GM18517 (cell line): ENCODE results near the gene RABIF.
"Not testable (repeated sequence)": the region's sequence is repeated elsewhere in the genome, so short reads cannot be mapped to it uniquely, and the experiment has no call there.

Source experiments
- ATAC-seq: cut with Tn5 transposase; IDR thresholded peaks from one replicate; pipeline ENCODE4 v1.9.1; 2021; ENCODE audit warnings: mild to moderate bottlenecking, moderate library complexity; ENCODE audit not compliant: unreplicated experiment

RABIF gene

DNA sequence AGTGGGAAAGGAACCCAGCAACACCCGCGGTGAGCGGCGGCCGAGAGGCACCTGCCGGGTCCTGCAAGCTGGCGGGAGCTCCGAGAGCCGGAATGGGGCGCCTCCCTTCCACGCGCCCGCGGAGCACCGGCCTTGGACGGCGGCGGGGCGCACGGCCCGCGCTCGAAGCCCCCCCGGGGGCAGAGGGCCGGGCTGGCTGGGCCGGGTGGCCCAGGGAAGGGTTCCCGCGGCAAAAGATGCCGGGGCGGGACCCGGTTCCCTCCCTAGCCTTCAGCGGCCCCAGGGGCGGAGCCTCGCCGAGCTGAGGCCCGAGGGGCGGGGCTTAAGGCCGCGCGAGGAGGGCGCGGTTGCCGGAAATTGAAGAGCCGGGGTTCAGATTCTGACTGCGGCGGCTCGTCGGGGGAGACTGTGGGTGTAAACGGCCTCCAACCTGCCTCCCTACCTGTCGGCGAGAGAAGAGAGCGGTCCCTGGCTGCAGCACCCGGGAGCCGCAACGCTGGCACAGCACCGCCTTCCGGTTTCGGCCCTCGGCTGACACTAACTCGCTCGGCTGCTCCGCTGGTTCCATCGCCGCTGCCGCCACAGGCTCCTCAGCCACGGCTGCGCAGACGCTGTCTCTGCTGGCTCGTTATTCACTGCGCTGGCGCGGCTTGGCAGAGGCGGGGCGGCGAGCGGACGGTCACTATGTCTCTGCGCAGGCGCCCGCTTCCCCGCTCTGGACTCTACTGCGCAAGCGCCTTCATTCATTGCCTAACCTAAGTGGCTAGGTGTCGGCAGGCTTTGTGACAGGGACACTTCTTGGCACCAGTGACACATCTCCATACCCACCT lies at the start of gene RABIF:
Gene RABIF, minus strand, starts transcription at position 619 of the 830 bp plus-strand sequence. Its CDS starts 51 bp downstream, at position 568.
- ATAC-seq: peak; percentile 87

DNA sequence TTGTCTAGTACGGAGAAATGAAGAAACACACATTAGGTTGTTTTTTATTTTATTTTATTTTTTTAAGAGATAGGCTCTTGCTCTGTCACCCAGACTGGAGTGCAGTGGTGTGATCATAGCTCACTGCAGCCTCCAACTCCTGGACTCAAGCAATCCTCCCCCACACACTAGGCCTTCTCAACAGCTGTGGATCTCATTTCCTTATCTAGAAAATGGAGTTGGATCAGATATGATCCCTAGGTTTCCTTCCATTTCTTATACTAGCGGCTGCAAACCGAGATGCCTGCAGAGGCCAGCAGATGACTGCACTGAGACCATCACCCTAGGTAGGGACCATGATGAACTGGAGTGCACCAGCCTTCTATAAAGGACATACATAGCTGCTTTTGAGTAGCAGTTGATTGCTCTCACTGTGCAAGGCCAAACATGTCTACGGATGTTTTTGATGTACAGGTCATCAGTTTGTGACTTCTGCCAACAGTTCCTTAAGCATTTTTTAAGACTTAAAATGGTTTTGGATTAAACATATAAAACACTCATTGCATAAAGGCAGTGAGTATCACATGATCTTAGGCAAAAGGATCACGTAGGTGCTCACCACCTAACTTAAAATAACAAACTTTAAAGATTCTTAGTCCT lies 49.5 kb upstream of the RABIF start:
- ATAC-seq: no peak

DNA sequence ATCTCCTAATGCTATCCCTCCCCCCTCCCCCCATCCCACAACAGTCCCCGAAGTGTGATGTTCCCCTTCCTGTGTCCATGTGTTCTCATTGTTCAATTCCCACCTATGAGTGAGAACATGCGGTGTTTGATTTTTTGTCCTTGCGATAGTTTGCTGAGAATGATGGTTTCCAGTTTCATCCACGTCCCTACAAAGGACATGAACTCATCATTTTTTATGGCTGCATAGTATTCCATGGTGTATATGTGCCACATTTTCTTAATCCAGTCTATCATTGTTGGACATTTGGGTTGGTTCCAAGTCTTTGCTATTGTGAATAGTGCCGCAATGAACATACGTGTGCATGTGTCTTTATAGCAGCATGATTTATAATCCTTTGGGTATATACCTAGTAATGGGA lies 47.5 kb upstream of the RABIF start:
- not testable (repeated sequence) for ATAC-seq

DNA sequence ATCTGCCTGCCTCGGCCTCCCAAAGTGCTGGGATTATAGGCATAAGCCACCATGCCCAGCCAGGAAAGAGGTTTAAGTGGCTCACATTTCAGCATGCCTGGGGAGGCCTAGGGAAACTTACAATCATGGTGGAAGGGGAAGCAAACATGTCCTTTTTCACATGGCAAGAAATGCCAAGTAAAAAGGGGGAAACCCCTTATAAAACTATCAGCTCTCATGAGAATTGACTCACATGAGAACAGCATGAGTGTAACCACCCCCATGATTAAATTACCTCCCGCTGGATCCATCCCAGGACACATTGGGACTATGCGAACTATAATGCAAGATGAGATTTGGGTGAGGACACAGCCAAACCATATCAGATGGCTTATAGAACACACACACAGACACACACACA lies 46.9 kb upstream of the RABIF start:
- no peak for ATAC-seq

DNA sequence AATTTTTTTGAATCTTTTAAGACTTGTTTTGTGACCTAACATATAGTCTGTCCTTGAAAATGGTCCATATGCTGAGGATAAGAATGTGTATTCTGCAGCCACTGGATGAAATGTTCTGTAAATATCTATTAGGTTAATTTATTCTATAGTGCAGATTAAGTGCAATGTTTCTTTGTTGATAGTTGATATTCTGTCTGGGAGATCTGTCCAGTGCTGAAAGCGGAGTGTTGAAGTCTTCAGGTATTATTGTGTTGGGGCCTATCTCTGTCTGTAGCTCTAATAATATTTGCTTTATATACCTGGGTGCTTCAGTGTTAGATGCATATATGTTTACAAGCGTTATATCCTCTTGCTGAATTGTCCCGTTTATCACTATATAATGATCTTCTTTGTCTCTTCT lies 45.8 kb upstream of the RABIF start:
- ATAC-seq: no peak

DNA sequence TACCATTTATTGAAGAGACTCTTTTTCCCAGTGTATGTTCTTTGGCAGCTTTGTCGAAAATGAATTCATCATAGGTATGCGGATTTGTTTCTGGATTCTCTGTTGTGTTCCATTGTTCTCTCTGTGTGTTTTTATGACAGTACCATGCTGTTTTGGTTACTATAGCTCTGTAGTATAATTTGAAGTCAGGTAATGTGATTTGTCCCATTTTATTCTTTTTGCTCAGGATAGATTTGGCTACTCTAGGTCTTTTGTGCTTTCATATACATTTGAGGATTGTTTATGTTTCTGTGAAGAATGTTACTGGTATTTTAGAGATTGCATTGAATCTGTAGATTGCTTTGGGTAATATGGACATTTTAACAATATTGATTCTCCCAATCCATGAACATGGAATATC lies 43.5 kb upstream of the RABIF start:
- no peak for ATAC-seq

DNA sequence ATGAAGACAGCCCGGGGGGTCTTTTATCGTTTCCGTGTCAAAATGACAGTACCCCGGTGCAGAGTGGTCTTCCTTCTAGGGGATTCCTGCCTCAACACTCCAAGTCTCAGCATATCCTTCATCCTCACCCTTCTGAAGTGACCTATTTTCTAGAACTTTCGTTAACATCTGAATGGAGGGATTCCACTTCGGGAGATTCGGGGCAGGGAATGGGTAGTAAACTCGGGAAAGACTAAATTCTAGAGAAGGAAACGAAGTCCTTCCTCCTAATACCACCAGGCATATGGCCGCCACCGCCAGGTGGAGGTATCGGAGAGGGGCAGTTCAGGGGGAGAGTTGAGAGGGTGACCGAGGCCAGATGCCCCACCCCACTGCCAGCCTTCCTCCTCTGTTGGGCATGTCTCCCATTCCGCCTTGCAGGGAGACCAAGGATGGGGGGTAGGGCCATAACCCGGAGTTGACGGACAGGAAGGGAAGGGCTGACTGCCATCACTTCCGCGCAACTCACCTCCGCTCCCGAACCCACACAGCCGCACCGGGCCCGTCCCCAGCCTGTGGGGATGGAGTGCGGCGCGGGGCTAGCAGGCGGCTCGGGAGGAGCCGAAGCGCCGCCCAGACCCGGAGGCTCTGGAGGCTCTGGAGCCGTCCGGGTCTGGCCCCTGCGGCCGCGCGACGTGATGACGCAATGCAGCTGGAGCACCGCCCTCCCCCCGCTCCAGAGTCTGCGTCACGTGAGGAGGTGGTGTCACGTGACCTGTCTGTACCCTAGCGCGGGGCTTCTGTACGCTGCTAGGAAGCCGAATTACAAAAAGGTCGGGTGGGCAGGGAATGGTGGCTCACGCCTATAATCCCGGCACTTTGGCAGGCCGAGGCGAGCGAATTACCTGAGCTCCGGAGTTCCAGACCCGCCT lies 37.9 kb upstream of the RABIF start, which contains the start of gene KLHL12:
Gene KLHL12, minus strand, starts transcription at position 654 of the 911 bp plus-strand sequence. CDS start 2,072 bp downstream, outside the sequence.
- ATAC-seq: peak; percentile 69

DNA sequence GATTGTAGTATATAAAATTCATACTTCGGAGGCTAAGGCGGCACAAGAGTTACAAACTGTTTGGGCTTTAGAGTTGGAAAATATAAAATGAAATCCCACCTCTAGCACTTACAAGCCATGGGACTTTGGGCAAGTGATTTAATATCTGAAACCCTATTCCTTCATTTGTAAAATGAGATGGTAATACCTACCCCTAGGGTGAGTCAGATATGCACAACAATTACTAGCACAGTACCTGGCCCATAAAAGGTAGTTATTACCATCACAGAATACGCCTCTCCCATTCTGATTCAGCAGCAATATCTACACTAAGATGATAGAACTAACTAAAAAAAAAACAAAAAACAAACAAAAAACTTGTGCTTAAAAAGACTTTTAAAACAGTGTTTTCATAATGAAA lies 34.6 kb upstream of the RABIF start:
- ATAC-seq: no peak

DNA sequence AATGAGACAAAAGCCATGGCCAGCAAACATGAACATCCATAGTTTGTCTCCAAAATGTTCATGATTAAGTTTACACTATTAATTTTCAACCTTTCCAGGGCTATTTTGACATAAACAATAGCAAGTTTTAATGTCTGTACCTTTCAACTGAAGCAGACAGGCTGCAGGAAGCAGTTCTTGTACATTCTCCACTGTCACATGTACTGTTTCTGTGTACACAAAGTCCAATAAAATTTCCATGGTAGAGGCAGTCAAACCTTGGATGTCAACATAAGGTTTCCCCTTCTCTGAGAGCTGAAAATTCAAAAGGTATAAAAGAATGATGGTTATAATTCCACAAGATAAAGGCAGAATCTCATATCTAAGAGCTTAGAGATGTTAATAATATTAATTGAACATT lies 30.7 kb upstream of the RABIF start:
- no peak for ATAC-seq

DNA sequence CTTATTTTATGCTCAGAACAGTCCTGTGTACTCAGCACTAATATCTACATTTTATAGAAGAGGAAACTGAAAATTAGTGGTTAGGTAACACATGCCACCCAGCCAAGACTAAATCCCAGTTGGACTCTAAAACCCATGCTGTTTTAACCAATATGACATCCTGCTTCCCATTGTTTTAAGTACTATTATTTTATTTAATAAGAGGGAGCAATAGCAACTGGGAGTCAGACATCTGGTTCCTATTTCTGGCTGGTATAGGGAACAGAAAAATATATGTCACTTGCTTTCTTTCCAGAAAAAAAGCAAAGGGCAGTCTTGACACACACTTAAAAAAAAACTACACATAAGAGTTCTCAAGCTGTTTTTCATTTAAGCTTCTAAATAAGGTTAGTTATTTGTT lies 26.2 kb upstream of the RABIF start:
- ATAC-seq: no peak

DNA sequence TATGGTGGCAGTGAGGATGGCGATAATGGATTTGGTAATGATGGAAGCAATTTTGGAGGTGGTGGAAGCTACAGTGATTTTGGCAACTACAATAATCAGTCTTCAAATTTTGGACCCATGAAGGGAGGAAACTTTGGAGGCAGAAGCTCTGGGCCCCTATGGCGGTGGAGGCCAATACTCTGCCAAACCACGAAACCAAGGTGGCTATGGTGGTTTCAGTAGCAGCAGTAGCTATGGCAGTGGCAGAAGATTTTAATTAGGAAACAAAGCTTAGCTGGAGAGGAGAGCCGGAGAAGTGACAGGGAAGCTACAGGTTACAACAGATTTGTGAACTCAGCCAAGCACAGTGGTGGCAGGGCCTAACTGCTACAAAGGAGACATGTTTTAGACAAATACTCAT lies 23.5 kb upstream of the RABIF start:
- not testable (repeated sequence) for ATAC-seq

DNA sequence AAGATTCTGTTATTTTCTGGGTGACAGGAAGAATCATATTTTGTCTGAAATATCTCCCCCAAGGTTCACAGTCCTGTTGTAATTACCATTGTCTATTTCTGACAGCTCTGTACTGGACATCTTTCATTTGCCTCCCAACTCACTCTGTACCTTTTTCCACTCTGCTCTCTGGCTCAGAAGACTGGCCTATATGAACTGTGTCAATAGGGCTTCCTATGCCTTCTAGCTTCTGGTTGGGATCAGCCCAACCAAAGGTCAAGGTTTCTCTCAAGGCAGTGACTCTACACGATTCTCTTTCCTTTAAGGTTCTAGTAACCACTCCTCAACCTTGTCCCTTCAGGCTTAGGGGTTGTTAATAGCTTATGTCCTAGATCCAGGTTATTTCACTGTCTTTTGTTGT lies 20.5 kb upstream of the RABIF start:
- no peak for ATAC-seq

DNA sequence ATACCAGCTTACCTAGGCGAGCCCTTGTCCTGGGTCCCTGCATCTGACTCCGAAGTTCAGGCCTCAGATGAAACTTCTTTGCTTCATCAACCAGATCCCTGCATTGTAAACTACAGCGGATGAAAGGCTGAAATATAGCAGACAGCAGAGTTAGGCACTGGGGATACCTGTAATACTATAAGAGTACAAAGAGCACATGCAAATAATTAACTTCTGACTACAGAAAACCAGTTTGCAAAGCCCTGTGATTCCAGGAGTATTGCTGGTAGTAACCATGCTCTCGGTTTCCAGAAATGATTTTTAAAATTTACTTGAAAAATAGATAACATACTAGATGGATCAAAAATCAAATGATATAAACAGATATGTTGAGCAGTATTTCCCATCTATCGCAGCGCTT lies 20.0 kb upstream of the RABIF start:
- no peak for ATAC-seq

DNA sequence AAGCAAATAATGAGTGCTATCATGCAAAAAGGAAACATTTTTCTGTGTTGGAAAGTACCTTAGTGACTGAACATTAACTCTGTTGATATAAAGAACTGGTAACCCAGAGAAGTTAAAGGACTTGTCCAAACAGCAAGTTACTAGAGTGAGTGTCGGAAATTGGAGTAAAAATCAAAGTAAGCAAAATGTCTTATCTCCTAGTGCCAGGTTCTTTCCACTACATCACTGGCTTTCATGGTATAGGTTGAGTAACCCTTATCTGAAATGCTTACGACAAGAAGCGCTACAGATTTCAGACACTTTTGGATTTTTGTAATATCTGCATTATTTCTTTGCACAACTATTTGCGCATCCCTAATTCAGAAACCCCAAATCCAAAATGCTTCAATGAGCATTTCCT lies 16.4 kb upstream of the RABIF start:
- no peak for ATAC-seq

DNA sequence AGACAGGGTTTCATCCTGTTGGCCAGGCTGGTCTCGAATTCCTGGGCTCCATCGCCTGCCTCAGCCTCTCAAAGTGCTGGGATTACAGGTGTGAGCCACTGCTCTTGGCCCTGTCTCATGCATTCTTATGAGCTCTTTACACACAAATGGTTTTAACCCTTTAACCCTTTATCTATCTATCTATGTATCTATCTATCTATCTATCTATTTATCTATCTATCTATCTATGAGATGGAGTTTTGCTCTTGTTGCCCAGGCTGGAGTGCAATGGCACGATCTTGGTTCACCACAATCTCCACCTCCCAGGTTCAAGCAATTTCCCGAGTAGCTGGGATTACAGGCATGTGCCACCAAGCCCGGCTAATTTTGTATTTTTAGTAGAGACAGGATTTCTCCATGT lies 14.9 kb upstream of the RABIF start:
- not testable (repeated sequence) for ATAC-seq

DNA sequence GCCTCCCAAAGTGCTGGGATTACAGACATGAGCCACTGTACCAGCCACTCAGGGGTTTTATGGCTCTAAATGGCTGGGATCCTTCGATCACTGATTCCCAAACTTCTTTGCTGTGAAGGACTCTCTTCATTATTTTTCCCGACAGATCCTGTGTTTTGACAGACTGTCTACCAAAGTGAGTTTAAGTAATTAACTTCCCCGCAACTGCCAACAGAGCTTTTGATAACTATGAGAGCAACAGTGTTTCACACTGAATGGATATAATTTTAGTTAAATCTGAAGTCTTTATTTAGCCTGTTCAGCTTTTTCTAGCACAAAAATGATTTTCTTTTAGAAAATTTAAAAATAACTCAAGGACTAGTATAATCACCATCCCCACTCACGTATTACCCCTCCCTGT lies 12.6 kb upstream of the RABIF start:
- no peak for ATAC-seq

DNA sequence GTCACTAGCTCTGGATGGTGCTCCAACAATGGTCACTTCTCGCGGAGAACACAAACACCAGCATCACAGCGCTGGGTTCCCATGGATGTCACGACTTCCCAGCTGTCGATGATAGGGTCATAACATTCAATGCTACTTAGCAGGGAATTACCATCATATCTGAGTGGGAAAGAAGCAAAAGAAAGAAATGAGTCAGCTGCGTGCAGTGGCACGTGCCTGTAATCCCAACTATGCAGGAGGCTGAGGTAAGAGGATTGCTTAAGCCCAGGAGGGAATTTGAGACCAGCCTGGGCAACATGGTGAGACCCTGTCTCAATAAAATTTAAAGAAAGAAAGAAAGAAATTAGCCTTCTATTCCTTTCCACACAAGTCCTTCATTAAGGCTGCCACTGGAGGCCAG lies 3.6 kb upstream of the RABIF start:
- no peak for ATAC-seq

DNA sequence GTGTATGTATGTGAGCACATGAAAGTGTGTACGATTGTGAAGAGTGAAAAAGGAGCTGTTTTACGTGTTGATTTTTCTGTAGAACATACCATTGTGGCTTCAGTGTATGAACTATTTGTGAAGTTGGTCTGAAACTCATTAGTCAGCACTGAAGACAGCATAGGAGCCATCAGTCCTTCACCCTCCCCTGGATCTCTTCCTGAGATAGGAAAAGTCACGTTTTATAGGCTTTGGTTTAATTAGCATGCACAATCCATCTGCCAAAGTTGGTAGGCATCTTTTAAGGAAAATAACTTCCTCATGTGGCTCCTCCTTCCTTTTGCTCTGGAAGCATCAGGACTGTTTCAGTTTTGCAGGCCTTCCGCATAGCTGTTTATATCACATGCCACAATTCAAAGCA lies 1.4 kb upstream of the RABIF start:
- no peak for ATAC-seq

DNA sequence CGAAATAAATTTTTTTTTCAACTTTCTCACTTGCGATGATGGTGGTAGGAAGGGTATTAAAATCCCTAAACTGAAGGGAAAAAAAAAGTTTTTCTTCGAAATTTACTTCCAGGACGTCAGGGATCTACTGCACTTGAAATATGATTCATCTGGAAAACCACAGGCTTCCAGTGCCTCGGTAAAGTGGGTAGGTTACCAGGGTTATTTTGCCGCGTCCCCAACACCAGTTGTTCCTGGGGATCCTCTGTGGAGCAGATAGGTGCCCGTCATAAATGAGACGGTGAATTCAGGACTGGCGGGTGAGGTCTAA lies 773 bp downstream of the RABIF start:
- ATAC-seq: no peak

DNA sequence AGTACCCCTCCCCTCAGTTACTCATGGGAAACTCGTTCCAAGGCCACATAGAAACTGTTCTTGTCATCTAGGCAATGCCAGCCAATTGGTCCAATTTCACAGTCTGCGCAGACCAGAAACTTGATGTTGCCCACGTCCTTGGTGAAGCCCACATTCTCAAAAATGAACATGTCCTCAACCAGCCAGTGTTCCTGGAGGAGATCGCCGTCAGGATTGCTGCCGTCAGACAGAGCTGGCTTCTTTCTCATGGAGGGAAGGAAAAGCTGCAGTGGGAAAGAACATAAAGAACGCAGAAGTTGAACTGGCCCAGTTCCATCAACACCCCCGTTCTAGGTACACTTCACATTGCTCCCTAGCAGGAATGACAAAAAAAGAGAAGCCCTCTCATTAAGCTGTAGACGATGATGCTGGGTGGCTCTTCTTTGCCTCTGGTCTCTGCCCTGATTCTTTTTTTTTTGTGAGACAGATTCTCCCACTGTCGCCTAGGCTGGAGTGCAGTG lies 7.9 kb downstream of the RABIF start:
- no peak for ATAC-seq

DNA sequence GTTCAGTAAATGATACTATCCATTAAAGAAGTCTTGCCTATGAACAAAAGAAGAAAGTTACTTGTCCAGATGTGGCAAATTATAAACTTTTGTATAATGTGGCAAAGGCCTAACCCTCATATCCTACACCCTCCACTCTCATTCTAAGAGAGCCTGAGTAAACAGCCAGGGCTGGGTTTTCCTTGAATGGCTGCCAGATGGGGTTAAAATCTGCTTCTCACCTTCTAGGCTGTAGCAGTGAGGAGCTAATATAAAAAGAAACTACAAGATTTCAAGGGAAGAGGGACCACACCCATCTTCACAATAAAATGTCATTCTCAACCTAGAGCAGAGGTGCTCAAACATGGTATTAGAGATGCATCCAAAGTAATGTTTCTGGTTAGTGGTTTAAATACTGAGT lies 8.9 kb downstream of the RABIF start:
- no peak for ATAC-seq
